OCI-LY3 (cell line): ENCODE data around the gene AKR1E2.

Source experiments
- EZH2phosphoT487 ChIP-seq: fragments of 200-600 bp; shearing (Covaris generic); IDR thresholded peaks from 2 replicates; pipeline ENCODE4 v1.6.1; 2018; ENCODE audit warnings: antibody characterized with exemption, mixed run types, low read depth
- TF ChIP-seq, protein P1 (sequence below): fragments of 200-600, 300-600 bp; sonication (generic); IDR thresholded peaks from 2 replicates; pipeline ENCODE4 v1.5.1; 2014; ENCODE audit warnings: antibody characterized with exemption, low read length, low read depth

DNA sequence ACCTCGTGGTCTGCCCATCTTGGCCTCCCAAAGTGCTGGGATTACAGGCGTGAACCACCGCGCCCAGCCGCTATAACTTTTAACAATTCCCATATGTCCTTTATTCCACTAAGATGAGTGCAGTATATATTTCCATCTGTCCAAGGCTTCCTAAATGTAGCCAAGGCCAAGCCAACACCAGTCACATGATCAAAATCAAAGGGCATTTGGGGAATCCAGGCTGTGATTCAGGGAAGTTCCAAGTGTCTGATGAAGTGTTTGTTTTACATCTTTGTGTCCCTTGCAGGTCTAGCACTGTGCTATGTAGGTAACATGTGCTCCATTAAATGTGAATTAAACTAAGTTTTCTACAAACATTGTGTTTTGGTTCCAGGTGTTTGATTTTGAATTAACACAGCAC is 20.8 kb downstream of the AKR1E2 start:
- TF ChIP-seq, protein P1, sequence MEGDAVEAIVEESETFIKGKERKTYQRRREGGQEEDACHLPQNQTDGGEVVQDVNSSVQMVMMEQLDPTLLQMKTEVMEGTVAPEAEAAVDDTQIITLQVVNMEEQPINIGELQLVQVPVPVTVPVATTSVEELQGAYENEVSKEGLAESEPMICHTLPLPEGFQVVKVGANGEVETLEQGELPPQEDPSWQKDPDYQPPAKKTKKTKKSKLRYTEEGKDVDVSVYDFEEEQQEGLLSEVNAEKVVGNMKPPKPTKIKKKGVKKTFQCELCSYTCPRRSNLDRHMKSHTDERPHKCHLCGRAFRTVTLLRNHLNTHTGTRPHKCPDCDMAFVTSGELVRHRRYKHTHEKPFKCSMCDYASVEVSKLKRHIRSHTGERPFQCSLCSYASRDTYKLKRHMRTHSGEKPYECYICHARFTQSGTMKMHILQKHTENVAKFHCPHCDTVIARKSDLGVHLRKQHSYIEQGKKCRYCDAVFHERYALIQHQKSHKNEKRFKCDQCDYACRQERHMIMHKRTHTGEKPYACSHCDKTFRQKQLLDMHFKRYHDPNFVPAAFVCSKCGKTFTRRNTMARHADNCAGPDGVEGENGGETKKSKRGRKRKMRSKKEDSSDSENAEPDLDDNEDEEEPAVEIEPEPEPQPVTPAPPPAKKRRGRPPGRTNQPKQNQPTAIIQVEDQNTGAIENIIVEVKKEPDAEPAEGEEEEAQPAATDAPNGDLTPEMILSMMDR: no peak
- TF ChIP-seq EZH2phosphoT487: no peak
